Epithelial cell of esophagus (primary cell): Measurements from ENCODE around the gene FBP2.

ENCODE experiments used
- DNase-seq: peaks from one replicate; pipeline ENCODE4 v3.0.0; 2010; ENCODE audit warnings: low read depth
- H3K4me3 ChIP-seq: 2 replicates; pipeline ENCODE4 v1.5.1; 2011; ENCODE audit warnings: mild to moderate bottlenecking, low read length, control low read depth
- TF ChIP-seq, protein P1 (sequence below): IDR thresholded peaks from 2 replicates; pipeline ENCODE4 v1.5.1; 2011; ENCODE audit warnings: low read depth, mild to moderate bottlenecking, low read length, control low read depth, inconsistent platforms; ENCODE audit not compliant: insufficient read depth; ENCODE audit errors: missing control alignments

The FBP2 gene

GRCh38 chr9:94593459-94594345 is at the start of gene FBP2:
FBP2 (minus strand) TSS chr9:94593824; CDS start chr9:94593726, 98 bp downstream.
- DNase-seq = no peak
- TF ChIP-seq, protein P1, sequence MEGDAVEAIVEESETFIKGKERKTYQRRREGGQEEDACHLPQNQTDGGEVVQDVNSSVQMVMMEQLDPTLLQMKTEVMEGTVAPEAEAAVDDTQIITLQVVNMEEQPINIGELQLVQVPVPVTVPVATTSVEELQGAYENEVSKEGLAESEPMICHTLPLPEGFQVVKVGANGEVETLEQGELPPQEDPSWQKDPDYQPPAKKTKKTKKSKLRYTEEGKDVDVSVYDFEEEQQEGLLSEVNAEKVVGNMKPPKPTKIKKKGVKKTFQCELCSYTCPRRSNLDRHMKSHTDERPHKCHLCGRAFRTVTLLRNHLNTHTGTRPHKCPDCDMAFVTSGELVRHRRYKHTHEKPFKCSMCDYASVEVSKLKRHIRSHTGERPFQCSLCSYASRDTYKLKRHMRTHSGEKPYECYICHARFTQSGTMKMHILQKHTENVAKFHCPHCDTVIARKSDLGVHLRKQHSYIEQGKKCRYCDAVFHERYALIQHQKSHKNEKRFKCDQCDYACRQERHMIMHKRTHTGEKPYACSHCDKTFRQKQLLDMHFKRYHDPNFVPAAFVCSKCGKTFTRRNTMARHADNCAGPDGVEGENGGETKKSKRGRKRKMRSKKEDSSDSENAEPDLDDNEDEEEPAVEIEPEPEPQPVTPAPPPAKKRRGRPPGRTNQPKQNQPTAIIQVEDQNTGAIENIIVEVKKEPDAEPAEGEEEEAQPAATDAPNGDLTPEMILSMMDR = no peak
- H3K4me3 ChIP-seq = no peak within 1 kb of the TSS

DNA sequence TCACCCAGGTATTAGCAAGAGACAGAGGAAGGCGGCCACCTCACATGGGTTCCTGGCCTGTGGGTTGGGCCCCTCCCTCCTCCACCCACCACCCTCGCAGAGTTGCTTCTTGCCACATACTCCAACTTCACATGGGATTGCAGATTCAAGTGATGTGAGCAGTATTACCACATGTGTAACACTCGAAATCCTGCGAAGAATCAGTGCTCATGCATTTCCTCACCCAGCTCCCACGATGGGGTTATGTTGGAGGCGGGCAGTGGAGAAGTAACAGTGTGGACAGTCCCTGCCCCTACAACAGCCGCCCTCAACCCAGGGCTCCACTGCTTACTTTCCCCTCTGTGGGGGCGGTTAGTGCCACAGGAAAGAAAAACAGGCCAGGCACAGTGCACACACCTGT is 49.6 kb upstream of the FBP2 start:
- no peak overlapping the region for H3K4me3 ChIP-seq
- TF ChIP-seq, protein P1 = no peak
- no peak for DNase-seq

GRCh38 chr9:94642501-94642900 is 48.9 kb upstream of the FBP2 start:
- DNase-seq = no peak
- TF ChIP-seq, protein P1 = no peak
- no peak overlapping the region for H3K4me3 ChIP-seq

DNA sequence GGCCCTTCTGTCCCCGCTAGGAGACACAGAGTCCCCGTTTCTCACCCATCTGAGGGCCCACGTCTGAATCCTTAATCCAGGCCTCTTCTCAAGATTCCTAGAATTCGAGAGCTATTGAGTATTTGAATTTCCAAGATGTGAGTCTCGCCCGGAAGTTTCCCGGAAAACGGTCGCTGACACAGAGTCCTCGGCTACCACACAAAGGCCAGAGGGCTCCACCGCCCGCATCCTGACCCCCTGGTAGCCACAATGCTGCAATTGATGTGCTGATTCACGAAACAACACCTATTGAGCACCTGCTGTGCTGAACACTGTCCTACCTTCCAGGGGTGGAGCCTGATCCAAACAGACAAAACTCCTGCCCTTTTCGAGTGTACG is 46.4 kb upstream of the FBP2 start:
- DNase-seq = no peak
- H3K4me3 ChIP-seq = no peak overlapping the region
- TF ChIP-seq, protein P1 = no peak

DNA sequence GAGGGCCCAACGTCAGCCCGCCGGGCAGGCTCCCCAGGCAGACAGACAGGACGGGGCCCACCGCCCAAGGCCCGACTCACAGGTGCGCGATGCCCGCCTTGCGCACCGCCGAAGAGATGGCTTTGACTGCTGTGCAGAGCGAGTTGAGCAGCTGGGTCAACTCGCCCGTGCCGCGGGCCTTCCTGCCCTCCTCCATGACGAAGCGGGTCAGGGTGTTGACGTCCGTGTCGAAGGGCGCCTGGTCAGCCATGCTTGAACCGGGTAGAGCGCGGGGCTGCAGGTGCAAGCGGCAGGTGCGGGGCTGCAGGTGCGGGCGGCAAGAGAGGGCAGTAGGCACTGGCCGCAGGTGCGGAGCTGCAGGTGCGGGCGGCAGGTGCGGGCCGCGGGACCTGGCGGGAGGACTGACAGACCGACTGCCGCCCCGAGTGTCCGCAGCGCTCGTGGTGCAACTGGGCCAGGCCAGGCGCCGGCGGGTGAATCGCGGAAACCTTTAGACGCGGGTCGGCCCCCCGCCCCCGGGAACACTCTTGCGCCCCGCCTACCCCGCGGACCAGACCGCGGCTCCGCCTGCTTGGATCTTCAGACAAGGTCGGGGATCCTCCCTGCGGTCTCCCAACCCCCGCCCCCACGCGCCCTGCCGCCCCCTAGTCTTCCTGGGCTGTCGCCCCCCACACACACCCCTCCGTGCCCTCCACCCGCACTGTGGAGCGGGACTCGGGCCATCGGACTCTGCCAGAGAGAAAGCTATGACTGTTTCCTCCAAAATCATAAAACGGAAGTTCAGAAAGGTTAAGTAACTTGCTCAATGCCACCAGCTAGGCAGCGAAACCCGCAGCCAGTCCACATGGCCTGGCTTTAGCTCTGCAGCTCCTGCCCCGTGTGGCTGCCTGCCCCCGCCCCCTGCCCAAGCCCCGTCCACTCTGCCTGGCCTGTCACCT is 45.7 kb upstream of the FBP2 start, which contains the start of gene FBP1:
FBP1 (minus strand) TSS at position 458 of the 938 bp plus-strand sequence; CDS start at position 250, 208 bp downstream.
- TF ChIP-seq, protein P1 = no peak
- no peak for DNase-seq
- H3K4me3 ChIP-seq = peak within 1 kb of the TSS; percentile 15

- TF ChIP-seq, protein P1 = no peak
- no peak overlapping the region for H3K4me3 ChIP-seq
These were observed 44.9 kb upstream of the FBP2 start for GRCh38 chr9:94638335-94639060.

More at GRCh38 chr9:94638335-94639060, 44.9 kb upstream of the FBP2 start:
- DNase-seq = no peak
